IMR-90 (cell line): Measurements from ENCODE around the gene KLHL28. TPM values are rescaled to one million over a fixed set of nuclear protein-coding genes. Genes with fewer than 3 reads are reported as not detected.

ENCODE experiments used
- ATAC-seq: fragments of 200-7000 bp; cut with Tn5 transposase; 2 replicates; pipeline ENCODE4 v1.9.1; 2020; ENCODE audit warnings: low read depth, mild to moderate bottlenecking, moderate library complexity
- BruUV-seq: library from RNA; stranded (reverse); fragments of 400-500 nt; replicated peaks from 2 replicates; lab custom pipeline; 2021; lab: Mats Ljungman, UMichigan
- CTCF ChIA-PET: fragments of 300-600 bp; formaldehyde crosslinking; extraction: SDS; loops from one replicate; lab custom pipeline; 2021; ENCODE audit warnings: antibody characterized with exemption; lab: Yijun Ruan, JAX
- POLR2A ChIA-PET: fragments of 300-600 bp; sonication (Branson Sonifier 250); formaldehyde crosslinking; loops from one replicate; lab custom pipeline; 2022; ENCODE audit warnings: antibody characterized with exemption; ENCODE audit not compliant: unreplicated experiment; lab: Charles Lee
- DNase-seq: peaks from one replicate; pipeline ENCODE4 v3.0.0; 2013
- H2AFZ ChIP-seq: replicated peaks from 2 replicates; pipeline ENCODE3; 2013; ENCODE audit warnings: low read length, mild to moderate bottlenecking; ENCODE audit not compliant: poor library complexity
- H2AK5ac ChIP-seq: 2 replicates; pipeline ENCODE4 v1.6.1; 2013; ENCODE audit warnings: low read depth, low read length, inconsistent platforms
- H2AK9ac ChIP-seq: replicated peaks from 2 replicates; pipeline ENCODE3; 2013; ENCODE audit warnings: mild to moderate bottlenecking, low read depth, low read length, moderate library complexity; ENCODE audit not compliant: poor library complexity
- H2BK120ac ChIP-seq: 2 replicates; pipeline ENCODE4 v1.6.1; 2013; ENCODE audit warnings: low read depth, low read length, inconsistent platforms
- H2BK15ac ChIP-seq: 3 replicates; pipeline ENCODE4 v1.6.1; 2013; ENCODE audit warnings: low read depth, low read length, inconsistent platforms
- H2BK20ac ChIP-seq: 2 replicates; pipeline ENCODE4 v1.6.1; 2013; ENCODE audit warnings: low read depth, mild to moderate bottlenecking, inconsistent platforms, low read length, moderate library complexity
- H2BK5ac ChIP-seq: 2 replicates; pipeline ENCODE4 v1.6.1; 2013; ENCODE audit warnings: mild to moderate bottlenecking, low read depth, low read length, inconsistent platforms; ENCODE audit not compliant: poor library complexity, severe bottlenecking
- H3K14ac ChIP-seq: replicated peaks from 2 replicates; pipeline ENCODE4 v1.6.1; 2013; ENCODE audit warnings: low read depth, low read length, inconsistent platforms
- H3K18ac ChIP-seq: 2 replicates; pipeline ENCODE4 v1.6.1; 2013; ENCODE audit warnings: low read depth, low read length, control low read depth
- H3K23ac ChIP-seq: 2 replicates; pipeline ENCODE4 v1.6.1; 2013; ENCODE audit warnings: low read depth, low read length, inconsistent platforms
- H3K27ac ChIP-seq: 2 replicates; pipeline ENCODE4 v1.5.1; 2013; ENCODE audit warnings: mild to moderate bottlenecking, control low read depth, low read length; ENCODE audit not compliant: insufficient read depth
- H3K27me3 ChIP-seq: 2 replicates; pipeline ENCODE4 v1.6.1; 2013; ENCODE audit warnings: low read length; ENCODE audit not compliant: control insufficient read depth, insufficient read depth
- H3K36me3 ChIP-seq: 2 replicates; pipeline ENCODE4 v1.6.1; 2013; ENCODE audit warnings: low read length, mixed read lengths; ENCODE audit not compliant: control insufficient read depth, insufficient read depth
- H3K4ac ChIP-seq: 2 replicates; pipeline ENCODE4 v1.6.1; 2013; ENCODE audit warnings: low read depth, low read length, inconsistent platforms
- H3K4me1 ChIP-seq: 2 replicates; pipeline ENCODE4 v1.6.1; 2013; ENCODE audit warnings: low read length, mixed read lengths; ENCODE audit not compliant: control insufficient read depth, insufficient read depth
- H3K4me2 ChIP-seq: 2 replicates; pipeline ENCODE4 v1.6.1; 2013; ENCODE audit warnings: low read depth, mild to moderate bottlenecking, control low read depth, low read length, moderate library complexity
- H3K4me3 ChIP-seq: 2 replicates; pipeline ENCODE4 v1.5.1; 2013; ENCODE audit warnings: low read depth, mild to moderate bottlenecking, control low read depth, low read length, moderate library complexity; ENCODE audit not compliant: insufficient read depth
- H3K56ac ChIP-seq: 2 replicates; pipeline ENCODE4 v1.6.1; 2013; ENCODE audit warnings: low read length, inconsistent platforms; ENCODE audit not compliant: insufficient read depth; ENCODE audit errors: extremely low read depth
- H3K79me1 ChIP-seq, 2 experiments: 2 replicates each; pipeline ENCODE4 v1.6.1; 2013; ENCODE audit warnings: low read length in 2 of 2, inconsistent platforms in 1 of 2, low read depth in 1 of 2
- H3K9ac ChIP-seq: 2 replicates; pipeline ENCODE4 v1.6.1; 2013; ENCODE audit warnings: low read depth, low read length, control low read depth
- H3K9me1 ChIP-seq: 2 replicates; pipeline ENCODE4 v1.6.1; 2013; ENCODE audit warnings: low read length, inconsistent platforms; ENCODE audit not compliant: insufficient read depth
- H3K9me3 ChIP-seq: 2 replicates; pipeline ENCODE4 v1.6.1; 2013; ENCODE audit warnings: low read length; ENCODE audit not compliant: control insufficient read depth, insufficient read depth
- H4K20me1 ChIP-seq: 2 replicates; pipeline ENCODE4 v1.6.1; 2013; ENCODE audit warnings: low read length, inconsistent platforms; ENCODE audit not compliant: insufficient read depth
- H4K5ac ChIP-seq: 2 replicates; pipeline ENCODE4 v1.6.1; 2013; ENCODE audit warnings: mild to moderate bottlenecking, low read depth, low read length, control low read depth
- H4K8ac ChIP-seq, 2 experiments: 2 replicates each; pipeline ENCODE4 v1.6.1; 2013; ENCODE audit warnings: low read depth in 2 of 2, low read length in 2 of 2, control low read depth in 1 of 2, inconsistent platforms in 1 of 2
- H4K91ac ChIP-seq: 2 replicates; pipeline ENCODE4 v1.6.1; 2013; ENCODE audit warnings: low read depth, low read length, inconsistent platforms; ENCODE audit not compliant: insufficient read depth
- BHLHE40 ChIP-seq: fragments of 150-350 bp; IDR thresholded peaks from 2 replicates; pipeline ENCODE4 v1.6.1; 2016; ENCODE audit warnings: mild to moderate bottlenecking, low read depth, low read length
- CEBPB ChIP-seq: IDR thresholded peaks from 2 replicates; pipeline ENCODE4 v1.6.1; 2012; ENCODE audit warnings: low read depth, low read length, improper control_type of control experiment
- CHD1 ChIP-seq: IDR thresholded peaks from 2 replicates; pipeline ENCODE4 v1.6.1; 2012; ENCODE audit warnings: low read depth, low read length, improper control_type of control experiment
- ELK1 ChIP-seq: fragments of 150-350 bp; IDR thresholded peaks from 2 replicates; pipeline ENCODE4 v1.6.1; 2016; ENCODE audit warnings: low read depth, mild to moderate bottlenecking, low read length, moderate library complexity, borderline replicate concordance
- FOS ChIP-seq: fragments of 150-350 bp; IDR thresholded peaks from 2 replicates; pipeline ENCODE4 v1.6.1; 2016; ENCODE audit warnings: low read depth, low read length
- MAFK ChIP-seq: IDR thresholded peaks from 2 replicates; pipeline ENCODE4 v1.6.1; 2012; ENCODE audit warnings: low read depth, low read length, improper control_type of control experiment
- MAZ ChIP-seq: IDR thresholded peaks from 2 replicates; pipeline ENCODE4 v1.6.1; 2012; ENCODE audit warnings: low read depth, mild to moderate bottlenecking, low read length, improper control_type of control experiment, moderate library complexity, borderline replicate concordance
- MXI1 ChIP-seq: IDR thresholded peaks from 2 replicates; pipeline ENCODE4 v1.6.1; 2012; ENCODE audit warnings: low read depth, mild to moderate bottlenecking, low read length, moderate library complexity, borderline replicate concordance
- NFE2L2 ChIP-seq: fragments of 150-350 bp; IDR thresholded peaks from 2 replicates; pipeline ENCODE4 v1.6.1; 2016; ENCODE audit warnings: low read depth, mild to moderate bottlenecking, low read length
- POLR2A ChIP-seq: IDR thresholded peaks from 2 replicates; pipeline ENCODE4 v1.6.1; 2012; ENCODE audit warnings: mild to moderate bottlenecking, low read depth, low read length
- RAD21 ChIP-seq: IDR thresholded peaks from 2 replicates; pipeline ENCODE4 v1.6.1; 2012; ENCODE audit warnings: low read length, improper control_type of control experiment
- RCOR1 ChIP-seq: IDR thresholded peaks from 2 replicates; pipeline ENCODE4 v1.6.1; 2012; ENCODE audit warnings: mild to moderate bottlenecking, low read length, improper control_type of control experiment; ENCODE audit not compliant: insufficient replicate concordance
- RFX5 ChIP-seq: IDR thresholded peaks from 2 replicates; pipeline ENCODE4 v1.8.0; 2012; ENCODE audit warnings: low read depth, mild to moderate bottlenecking, low read length, moderate library complexity
- SMC3 ChIP-seq: fragments of 150-350 bp; IDR thresholded peaks from 2 replicates; pipeline ENCODE4 v1.6.1; 2016; ENCODE audit warnings: low read depth, mild to moderate bottlenecking, antibody characterized with exemption, low read length, moderate library complexity
- WGBS, 2 experiments: methylation state at CpG; one replicate each; pipeline versions ENCODE4 v1.1.5 to v1.1.7; 2013; ENCODE audit warnings: missing lambda C conversion rate in 2 of 2; ENCODE audit not compliant: insufficient read length in 1 of 2; ENCODE audit errors: extremely low coverage in 2 of 2; 5-methylcytosine and 5-hydroxymethylcytosine counted together
- dilution Hi-C: fragments of 300-500 bp; cut with HindIII; formaldehyde crosslinking; loops from one replicate; pipeline ENCODE4 v1.14.3; 2018; ENCODE audit warnings: low sequenced_read_pairs; ENCODE audit not compliant: unreplicated experiment
- in situ Hi-C: fragments of 300-500 bp; cut with MboI; formaldehyde crosslinking; loops from 3 replicates; pipeline ENCODE4 v1.14.3; 2019; ENCODE audit warnings: low sequenced_read_pairs, inconsistent platforms, mixed read lengths
- intact Hi-C: fragments of 100-400 bp; cut with micrococcal nuclease; formaldehyde crosslinking; loops from 2 replicates; pipeline ENCODE4 v1.10.0; 2022
- polyA plus RNA-seq, 3 experiments: library from polyadenylated mRNA; depleted of rRNA; stranded (reverse); fragments of >200 nt; gene quantifications; 2 replicates each; pipeline ENCODE4 v1.2.3, GENCODE V29; 2012; ENCODE audit warnings: low replicate concordance in 1 of 3
- total RNA-seq: library from RNA; depleted of rRNA; stranded (reverse); fragments of >200 nt; gene quantifications from 2 replicates; pipeline ENCODE4 v1.2.3, GENCODE V29; 2012
- TF ChIP-seq, protein P1 (sequence below): conservative IDR thresholded peaks from 2 replicates; pipeline ENCODE4 v1.5.1; 2012; ENCODE audit warnings: mild to moderate bottlenecking, low read depth, low read length, improper control_type of control experiment
- TF ChIP-seq, protein P2 (sequence below): fragments of 150-350 bp; IDR thresholded peaks from 2 replicates; pipeline ENCODE4 v1.6.1; 2017; ENCODE audit warnings: mild to moderate bottlenecking, antibody characterized with exemption, low read length, low read depth

Gene KLHL28
- total and polyA plus RNA-seq, 2 of the 4 experiments (the other 2 are of a cell fraction), result 2.9 to 7.7 TPM

DNA sequence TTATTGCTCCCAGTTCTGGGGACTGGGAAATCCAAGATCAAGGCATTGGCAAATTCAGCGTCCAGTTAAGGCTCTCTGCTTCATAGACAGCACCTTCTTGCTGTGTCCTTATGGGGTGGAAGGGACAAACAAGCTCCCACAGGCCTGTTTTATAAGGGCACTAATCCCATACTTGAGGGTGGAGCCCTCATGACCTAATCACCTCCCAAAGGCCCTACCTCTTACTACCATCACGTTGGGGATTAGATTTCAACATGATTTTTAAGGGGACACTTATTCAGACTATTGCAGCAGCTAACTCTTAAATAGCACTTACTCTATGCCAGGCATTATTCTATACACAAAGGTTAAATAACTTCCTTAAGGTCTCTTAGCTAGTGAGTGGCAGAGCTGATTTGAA, 17.5 kb upstream of the KLHL28 start:
- H2AK9ac ChIP-seq, result no peak overlapping the region
- H3K4me3 ChIP-seq, result no peak overlapping the region
- DNase-seq (no peak), ATAC-seq (no peak)
- H3K56ac ChIP-seq, result no peak overlapping the region
- no peaks in the 10 kb centered on the region for H3K27me3 ChIP-seq
- no peak overlapping the region for H3K27ac ChIP-seq
- H3K9me3 ChIP-seq, result no peaks in the 10 kb centered on the region
- H2BK5ac ChIP-seq, result no peak overlapping the region
- no peaks in the 10 kb centered on the region for H3K4me1 ChIP-seq
- H4K8ac ChIP-seq, result no peak overlapping the region
- POLR2A ChIA-PET, result no interaction called here
- no peaks in the 10 kb centered on the region; the same call in 1 of the 2 replicates for H3K9me1 ChIP-seq
- CTCF ChIA-PET, result interaction anchor here (0.6 kb wide), 1 partner anchor 9 kb away, joined by 5 read pairs; no protein-coding TSS in a partner anchor
- no peak overlapping the region for H3K23ac ChIP-seq
- BruUV-seq, result no TSS peak
- H4K20me1 ChIP-seq, result no peaks in the 10 kb centered on the region
- no peak overlapping the region for H2AFZ ChIP-seq
- no peak overlapping the region for H2BK20ac ChIP-seq
- WGBS, 2 experiments, result no CpG with 5 or more reads among the region's 2 CpGs
- H2AK5ac ChIP-seq, result no peak overlapping the region
- H2BK120ac ChIP-seq, result no peak overlapping the region
- H4K5ac ChIP-seq, result no peak overlapping the region
- dilution Hi-C loops (no loop called here), in situ Hi-C loops (no loop called here), intact Hi-C loops (no loop called here)
- H3K36me3 ChIP-seq, result no peaks in the 10 kb centered on the region
- H3K79me1 ChIP-seq, result peaks cover 12 to 20% of the 10 kb centered on the region in 2 experiments
- H2BK15ac ChIP-seq, result no peak overlapping the region
- TF ChIP-seq, protein P1, sequence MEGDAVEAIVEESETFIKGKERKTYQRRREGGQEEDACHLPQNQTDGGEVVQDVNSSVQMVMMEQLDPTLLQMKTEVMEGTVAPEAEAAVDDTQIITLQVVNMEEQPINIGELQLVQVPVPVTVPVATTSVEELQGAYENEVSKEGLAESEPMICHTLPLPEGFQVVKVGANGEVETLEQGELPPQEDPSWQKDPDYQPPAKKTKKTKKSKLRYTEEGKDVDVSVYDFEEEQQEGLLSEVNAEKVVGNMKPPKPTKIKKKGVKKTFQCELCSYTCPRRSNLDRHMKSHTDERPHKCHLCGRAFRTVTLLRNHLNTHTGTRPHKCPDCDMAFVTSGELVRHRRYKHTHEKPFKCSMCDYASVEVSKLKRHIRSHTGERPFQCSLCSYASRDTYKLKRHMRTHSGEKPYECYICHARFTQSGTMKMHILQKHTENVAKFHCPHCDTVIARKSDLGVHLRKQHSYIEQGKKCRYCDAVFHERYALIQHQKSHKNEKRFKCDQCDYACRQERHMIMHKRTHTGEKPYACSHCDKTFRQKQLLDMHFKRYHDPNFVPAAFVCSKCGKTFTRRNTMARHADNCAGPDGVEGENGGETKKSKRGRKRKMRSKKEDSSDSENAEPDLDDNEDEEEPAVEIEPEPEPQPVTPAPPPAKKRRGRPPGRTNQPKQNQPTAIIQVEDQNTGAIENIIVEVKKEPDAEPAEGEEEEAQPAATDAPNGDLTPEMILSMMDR, result no peak
- TF ChIP-seq FOS (no peak), RAD21 (no peak), POLR2A (no peak), RCOR1 (no peak), MAFK (no peak), CHD1 (no peak), CEBPB (no peak), MAZ (no peak), MXI1 (no peak), NFE2L2 (no peak), RFX5 (no peak), ELK1 (no peak), BHLHE40 (no peak), SMC3 (no peak)
- TF ChIP-seq, protein P2, sequence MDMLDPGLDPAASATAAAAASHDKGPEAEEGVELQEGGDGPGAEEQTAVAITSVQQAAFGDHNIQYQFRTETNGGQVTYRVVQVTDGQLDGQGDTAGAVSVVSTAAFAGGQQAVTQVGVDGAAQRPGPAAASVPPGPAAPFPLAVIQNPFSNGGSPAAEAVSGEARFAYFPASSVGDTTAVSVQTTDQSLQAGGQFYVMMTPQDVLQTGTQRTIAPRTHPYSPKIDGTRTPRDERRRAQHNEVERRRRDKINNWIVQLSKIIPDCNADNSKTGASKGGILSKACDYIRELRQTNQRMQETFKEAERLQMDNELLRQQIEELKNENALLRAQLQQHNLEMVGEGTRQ, result no peak
- no peak overlapping the region for H3K4ac ChIP-seq
- no peak overlapping the region for H4K91ac ChIP-seq
- no peak overlapping the region for H3K4me2 ChIP-seq
- no peak overlapping the region for H3K14ac ChIP-seq
- no peak overlapping the region for H3K9ac ChIP-seq
- H3K18ac ChIP-seq, result no peak overlapping the region
